Left ventricle myocardium inferior (tissue), 1 donor: ENCODE measurements around the gene DAPK1. TPM values are rescaled to one million over a fixed set of nuclear protein-coding genes. Genes with fewer than 3 reads are reported as not detected.

Experiments used
- DNase-seq: peaks from one replicate; pipeline ENCODE4 v3.0.0-alpha.2; 2020
- H3K27ac ChIP-seq: fragments of 200-600 bp; replicated peaks from 2 replicates; pipeline ENCODE4 v1.8.0; 2021
- H3K27me3 ChIP-seq: fragments of 200-600 bp; 2 replicates; pipeline ENCODE4 v1.8.0; 2021; ENCODE audit warnings: low read depth
- H3K36me3 ChIP-seq: fragments of 200-600 bp; 2 replicates; pipeline ENCODE4 v1.8.0; 2021
- H3K4me1 ChIP-seq: fragments of 200-600 bp; 2 replicates; pipeline ENCODE4 v1.8.0; 2021
- H3K4me3 ChIP-seq: fragments of 200-600 bp; 2 replicates; pipeline ENCODE4 v1.8.0; 2021; ENCODE audit warnings: mild to moderate bottlenecking, moderate library complexity
- H3K9me3 ChIP-seq: fragments of 200-600 bp; replicated peaks from 2 replicates; pipeline ENCODE4 v1.8.0; 2021
- intact Hi-C: fragments of 100-400 bp; cut with micrococcal nuclease; formaldehyde crosslinking; loops from one replicate; pipeline ENCODE4 v1.11.0; 2022
- total RNA-seq: library from RNA; stranded (reverse); fragmentation: NEBNext Ultra II Directional; extraction: Animal tissue kit (Norgen Biotek cat#: 25700); gene quantifications from one replicate; pipeline ENCODE4 v1.2.1, GENCODE V29; 2021
- TF ChIP-seq, protein P1 (sequence below): fragments of 200-600 bp; IDR thresholded peaks from 2 replicates; pipeline ENCODE4 v1.8.0; 2021; ENCODE audit warnings: antibody characterized with exemption, mild to moderate bottlenecking, borderline replicate concordance
- donor health status: DM: no; HTN: yes; CAD: no; lungs with severe emphysema.

DAPK1 gene
- total RNA-seq, 1 donor from 2014 or later = 5.5 TPM

DNA sequence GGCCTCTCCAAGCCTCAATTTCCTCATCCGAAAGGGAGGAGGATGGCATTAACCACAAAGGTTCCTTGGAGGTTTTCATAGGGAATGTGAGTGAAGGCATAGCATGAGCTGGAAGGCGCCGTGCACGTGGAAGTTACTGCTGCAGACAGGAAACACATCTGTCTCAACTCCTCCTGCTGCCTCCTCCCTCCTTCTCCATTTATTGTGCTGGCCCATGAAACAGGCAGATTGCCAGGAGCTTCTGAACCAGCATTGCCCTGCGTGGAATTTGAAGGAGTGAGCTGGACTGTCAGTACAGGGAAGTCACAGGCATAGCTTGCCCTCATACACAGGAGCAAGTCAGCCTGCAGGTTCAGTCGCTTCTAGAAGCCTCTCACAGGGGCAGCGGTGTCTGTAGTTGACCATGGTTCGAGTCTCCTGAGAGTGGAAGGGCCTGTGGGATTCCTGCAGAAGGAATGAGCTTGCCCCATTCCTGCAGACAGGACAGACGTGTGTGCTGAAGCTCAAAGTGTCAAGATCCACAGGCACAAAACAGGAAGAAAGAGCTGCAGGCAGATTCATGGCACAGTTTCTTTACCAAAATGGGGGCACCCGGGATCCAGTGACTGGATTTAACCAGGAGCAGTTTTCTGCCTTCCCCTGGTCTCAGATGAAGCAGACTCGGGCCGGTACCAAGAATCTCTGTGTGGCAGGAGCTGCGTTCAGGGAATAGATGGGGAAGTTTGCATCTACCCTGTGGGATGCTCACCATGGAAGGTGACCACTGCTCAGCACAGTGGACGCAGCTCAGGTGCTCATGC is 179.5 kb downstream of the DAPK1 start:
- no peaks in the 10 kb centered on the region for H3K9me3 ChIP-seq
- no peaks in the 10 kb centered on the region for H3K36me3 ChIP-seq
- intact Hi-C loops = no loop called here
- no peak overlapping the region for H3K27ac ChIP-seq
- TF ChIP-seq, protein P1, sequence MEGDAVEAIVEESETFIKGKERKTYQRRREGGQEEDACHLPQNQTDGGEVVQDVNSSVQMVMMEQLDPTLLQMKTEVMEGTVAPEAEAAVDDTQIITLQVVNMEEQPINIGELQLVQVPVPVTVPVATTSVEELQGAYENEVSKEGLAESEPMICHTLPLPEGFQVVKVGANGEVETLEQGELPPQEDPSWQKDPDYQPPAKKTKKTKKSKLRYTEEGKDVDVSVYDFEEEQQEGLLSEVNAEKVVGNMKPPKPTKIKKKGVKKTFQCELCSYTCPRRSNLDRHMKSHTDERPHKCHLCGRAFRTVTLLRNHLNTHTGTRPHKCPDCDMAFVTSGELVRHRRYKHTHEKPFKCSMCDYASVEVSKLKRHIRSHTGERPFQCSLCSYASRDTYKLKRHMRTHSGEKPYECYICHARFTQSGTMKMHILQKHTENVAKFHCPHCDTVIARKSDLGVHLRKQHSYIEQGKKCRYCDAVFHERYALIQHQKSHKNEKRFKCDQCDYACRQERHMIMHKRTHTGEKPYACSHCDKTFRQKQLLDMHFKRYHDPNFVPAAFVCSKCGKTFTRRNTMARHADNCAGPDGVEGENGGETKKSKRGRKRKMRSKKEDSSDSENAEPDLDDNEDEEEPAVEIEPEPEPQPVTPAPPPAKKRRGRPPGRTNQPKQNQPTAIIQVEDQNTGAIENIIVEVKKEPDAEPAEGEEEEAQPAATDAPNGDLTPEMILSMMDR = no peak
- DNase-seq = peak; percentile 40
- H3K27me3 ChIP-seq = no peaks in the 10 kb centered on the region
- H3K4me3 ChIP-seq = no peak overlapping the region
- H3K4me1 ChIP-seq = peaks cover 6% of the 10 kb centered on the region

DNA sequence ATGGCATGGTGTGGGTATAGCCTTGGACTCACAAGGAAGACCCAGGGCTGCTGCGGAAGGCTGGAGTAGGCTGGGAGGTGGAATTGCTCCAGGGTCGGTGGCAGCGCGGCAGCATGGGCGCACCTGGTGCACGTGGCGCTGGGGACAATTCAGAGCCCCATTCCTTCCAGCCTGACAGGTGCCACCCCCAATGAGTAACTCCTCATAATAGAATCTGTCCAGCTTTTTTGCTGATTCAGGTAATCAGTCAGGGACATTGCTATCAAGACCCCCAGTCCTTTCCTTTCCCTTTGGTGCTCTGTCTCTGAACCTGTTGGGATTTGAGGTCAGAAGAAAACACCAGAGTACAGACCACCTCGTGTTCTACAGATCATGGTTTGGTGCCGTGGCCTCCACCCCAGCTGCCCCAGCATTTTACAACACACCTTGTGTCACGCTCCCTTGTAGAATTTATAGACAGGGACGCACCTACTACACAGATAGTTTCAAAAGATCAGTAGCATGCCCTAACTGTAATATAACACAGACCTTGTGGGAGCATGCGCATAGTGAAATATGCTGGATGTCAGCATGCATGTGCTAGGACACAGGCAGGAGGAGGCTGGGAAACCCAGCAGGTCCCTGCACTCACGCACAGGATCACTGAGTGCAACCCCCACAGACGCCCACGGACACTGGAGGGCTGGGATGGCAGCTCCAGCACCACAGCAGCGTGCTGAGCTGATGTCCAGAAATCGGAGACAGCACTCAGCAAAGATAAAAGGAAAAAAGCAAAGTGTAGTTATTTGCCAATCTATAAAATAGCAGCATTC is 180.3 kb downstream of the DAPK1 start:
- TF ChIP-seq, protein P1 = no peak
- intact Hi-C loops = no loop called here
- Histone ChIP-seq H3K27ac (no peak overlapping the region), H3K4me1 (peaks cover 6% of the 10 kb centered on the region), H3K9me3 (no peaks in the 10 kb centered on the region), H3K27me3 (no peaks in the 10 kb centered on the region), H3K4me3 (no peak overlapping the region), H3K36me3 (no peaks in the 10 kb centered on the region)
- no peak for DNase-seq

DNA sequence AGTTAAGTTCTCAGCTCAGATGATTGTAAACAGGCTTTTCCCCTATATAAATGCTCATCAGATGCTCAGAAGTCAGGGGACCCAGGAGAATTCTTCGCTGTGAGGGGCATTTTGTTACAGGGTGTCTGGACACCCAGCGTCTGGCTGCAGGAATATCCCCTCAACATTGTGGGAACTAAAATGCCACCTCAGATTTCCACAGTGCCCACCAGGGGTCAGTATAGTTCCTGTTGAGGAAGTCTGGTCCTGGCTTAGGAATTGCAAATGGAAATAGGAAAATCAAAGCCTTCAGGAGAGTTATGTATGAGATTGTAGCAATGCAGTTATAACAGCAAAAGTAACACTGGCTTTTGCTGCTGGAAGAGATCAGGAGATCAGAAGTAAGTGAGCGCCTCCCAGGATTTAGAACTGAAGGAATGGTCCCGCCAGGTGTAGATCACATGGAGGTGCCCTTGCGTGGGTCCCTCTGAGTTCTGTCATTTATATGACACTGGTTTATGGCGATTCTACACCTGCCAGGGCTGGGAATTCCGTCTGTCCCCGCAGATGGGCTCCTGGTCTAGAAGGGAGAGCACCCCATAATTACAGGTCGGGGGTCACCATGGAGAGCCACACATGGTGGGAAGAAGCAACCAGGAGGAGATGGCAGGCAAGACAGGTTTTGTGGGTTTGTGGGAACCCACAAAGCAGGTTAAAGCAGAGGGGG is 181.1 kb downstream of the DAPK1 start:
- Histone ChIP-seq H3K36me3 (no peaks in the 10 kb centered on the region), H3K27ac (no peak overlapping the region), H3K9me3 (no peaks in the 10 kb centered on the region), H3K27me3 (no peaks in the 10 kb centered on the region), H3K4me3 (no peak overlapping the region), H3K4me1 (peaks cover 6% of the 10 kb centered on the region)
- TF ChIP-seq, protein P1 = peak; percentile 89
- intact Hi-C loops = no loop called here
- DNase-seq = peak; percentile 41

DNA sequence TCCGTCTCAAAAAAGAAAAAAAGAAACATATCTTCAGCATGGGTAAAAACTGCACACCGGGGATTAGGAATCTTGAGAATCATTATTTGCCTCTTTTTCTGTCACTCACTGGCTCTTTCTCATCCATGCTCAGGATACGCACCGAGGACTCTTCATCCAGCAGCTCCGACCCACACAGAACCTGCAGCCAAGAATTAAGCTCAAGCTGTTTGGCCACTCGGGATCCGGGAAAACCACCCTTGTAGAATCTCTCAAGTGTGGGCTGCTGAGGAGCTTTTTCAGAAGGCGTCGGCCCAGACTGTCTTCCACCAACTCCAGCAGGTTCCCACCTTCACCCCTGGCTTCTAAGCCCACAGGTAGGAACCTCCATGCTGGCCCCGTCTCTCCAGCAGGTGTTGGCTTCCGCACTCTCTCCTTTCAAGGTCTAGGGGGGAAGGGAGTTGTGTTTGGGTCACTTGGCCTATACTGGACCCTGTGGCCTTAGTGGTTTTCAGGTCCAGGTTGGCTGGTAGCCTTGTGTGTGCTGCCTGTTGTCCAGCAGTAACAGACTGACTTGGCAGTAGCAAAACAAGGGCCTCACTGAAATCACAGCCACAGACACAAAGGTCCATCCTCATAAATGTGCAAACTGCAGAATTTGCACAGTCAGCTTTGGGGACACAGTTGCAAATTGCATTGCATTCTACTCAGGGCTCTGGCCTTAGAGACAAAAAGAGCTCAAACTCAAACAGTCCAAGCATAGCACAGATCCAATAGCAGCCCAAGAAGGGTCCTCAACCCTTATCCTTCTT is 183.8 kb downstream of the DAPK1 start:
- Histone ChIP-seq H3K27me3 (no peaks in the 10 kb centered on the region), H3K36me3 (no peaks in the 10 kb centered on the region), H3K4me1 (peaks cover 15% of the 10 kb centered on the region), H3K4me3 (no peak overlapping the region), H3K27ac (no peak overlapping the region), H3K9me3 (no peaks in the 10 kb centered on the region)
- TF ChIP-seq, protein P1 = no peak
- intact Hi-C loops = no loop called here
- no peak for DNase-seq

DNA sequence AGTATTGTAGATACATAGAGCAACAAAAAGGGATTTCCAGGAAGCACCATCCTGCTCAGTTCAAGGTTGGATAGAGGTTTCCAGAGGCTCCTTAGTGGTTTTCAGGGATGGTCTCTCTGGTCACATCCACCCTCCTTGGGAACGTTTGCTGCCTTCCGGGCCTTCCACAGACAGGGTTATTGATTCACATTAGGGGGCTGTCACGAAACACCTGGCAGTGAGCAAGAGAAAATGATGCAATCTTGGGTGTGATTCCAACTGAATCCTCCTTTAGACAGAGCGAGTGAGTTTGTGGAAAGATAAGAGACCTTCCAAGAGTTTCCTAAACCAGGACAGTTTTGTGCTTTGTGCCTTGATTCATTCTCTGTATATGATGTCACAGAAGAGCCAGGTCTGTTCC is 184.4 kb downstream of the DAPK1 start:
- TF ChIP-seq, protein P1 = no peak
- Histone ChIP-seq H3K27ac (no peak overlapping the region), H3K9me3 (no peaks in the 10 kb centered on the region), H3K4me1 (peaks cover 15% of the 10 kb centered on the region), H3K4me3 (no peak overlapping the region), H3K36me3 (no peaks in the 10 kb centered on the region), H3K27me3 (no peaks in the 10 kb centered on the region)
- no peak for DNase-seq
- intact Hi-C loops = no loop called here
